Loucy (cell line): ENCODE results near the gene FGD5.

Experiments
- H2AFZ ChIP-seq: fragments of 200-600 bp; sonication (generic); 2 replicates; pipeline ENCODE4 v1.6.0; 2016; ENCODE audit warnings: antibody characterized with exemption, mild to moderate bottlenecking, low read length, moderate library complexity
- H3F3A ChIP-seq: fragments of 200-600 bp; 2 replicates; pipeline ENCODE4 v1.6.0; 2016; ENCODE audit warnings: antibody characterized with exemption, low read depth, mild to moderate bottlenecking
- H3K27me3 ChIP-seq: fragments of 200-600 bp; sonication (generic); 2 replicates; pipeline ENCODE4 v1.6.1; 2014; ENCODE audit warnings: low read length, mild to moderate bottlenecking; ENCODE audit not compliant: insufficient read depth, poor library complexity, severe bottlenecking
- H3K36me3 ChIP-seq: fragments of 200-600 bp; sonication (generic); 2 replicates; pipeline ENCODE4 v1.6.1; 2016; ENCODE audit warnings: low read length; ENCODE audit not compliant: insufficient read depth
- H3K4me1 ChIP-seq: fragments of 200-600 bp; sonication (generic); 2 replicates; pipeline ENCODE4 v1.5.1; 2014; ENCODE audit warnings: low read length, mild to moderate bottlenecking; ENCODE audit not compliant: insufficient read depth, poor library complexity, severe bottlenecking
- H3K4me2 ChIP-seq: fragments of 200-600 bp; sonication (generic); 2 replicates; pipeline ENCODE4 v1.6.0; 2014; ENCODE audit warnings: antibody characterized with exemption, low read length, low read depth, mild to moderate bottlenecking; ENCODE audit not compliant: poor library complexity, severe bottlenecking
- H3K4me3 ChIP-seq: fragments of 200-600 bp; sonication (generic); 2 replicates; pipeline ENCODE4 v1.5.1; 2014; ENCODE audit warnings: low read length, mild to moderate bottlenecking, mixed read lengths; ENCODE audit not compliant: poor library complexity, severe bottlenecking
- H3K79me2 ChIP-seq: fragments of 200-600 bp; sonication (generic); 2 replicates; pipeline ENCODE4 v1.6.1; 2014; ENCODE audit warnings: low read length; ENCODE audit not compliant: insufficient read depth
- H3K9ac ChIP-seq: fragments of 200-600 bp; sonication (generic); 2 replicates; pipeline ENCODE4 v1.6.0; 2014; ENCODE audit warnings: mild to moderate bottlenecking, low read depth, low read length, moderate library complexity; ENCODE audit not compliant: poor library complexity, severe bottlenecking
- H3K9me2 ChIP-seq: fragments of 200-600 bp; sonication (generic); replicated peaks from 2 replicates; pipeline ENCODE4 v1.6.1; 2016; ENCODE audit warnings: low read depth, low read length, mixed read lengths
- H3K9me3 ChIP-seq: fragments of 200-600 bp; sonication (generic); 2 replicates; pipeline ENCODE4 v1.6.1; 2014; ENCODE audit warnings: mild to moderate bottlenecking, antibody characterized with exemption, low read length, low read depth; ENCODE audit not compliant: insufficient read depth
- H4K20me1 ChIP-seq: fragments of 200-600 bp; sonication (generic); 2 replicates; pipeline ENCODE4 v1.6.0; 2014; ENCODE audit warnings: antibody characterized with exemption, low read length, mild to moderate bottlenecking; ENCODE audit not compliant: insufficient read depth, poor library complexity, severe bottlenecking
- CTCF ChIP-seq: fragments of 200-600 bp; sonication (generic); conservative IDR thresholded peaks from 2 replicates; pipeline ENCODE4 v1.5.1; 2014; ENCODE audit warnings: mild to moderate bottlenecking, antibody characterized with exemption, low read length
- EZH2phosphoT487 ChIP-seq: fragments of 200-600 bp; IDR thresholded peaks from 2 replicates; pipeline ENCODE4 v1.6.1; 2018; ENCODE audit warnings: antibody characterized with exemption, mild to moderate bottlenecking, moderate library complexity, borderline replicate concordance

FGD5 gene

GRCh38 chr3:14874784-14875183 lies 56.0 kb downstream of the FGD5 start:
- H3K9me2 ChIP-seq: no peaks in the 10 kb centered on the region
- no peak overlapping the region for H2AFZ ChIP-seq
- H3K4me2 ChIP-seq: no peak overlapping the region
- no peaks in the 10 kb centered on the region for H3K36me3 ChIP-seq
- H3K9me3 ChIP-seq: no peaks in the 10 kb centered on the region
- H4K20me1 ChIP-seq: no peaks in the 10 kb centered on the region
- no peaks in the 10 kb centered on the region for H3K27me3 ChIP-seq
- H3K9ac ChIP-seq: no peak overlapping the region
- H3K4me1 ChIP-seq: no peaks in the 10 kb centered on the region
- TF ChIP-seq EZH2phosphoT487 (no peak), CTCF (no peak)
- H3K79me2 ChIP-seq: no peaks in the 10 kb centered on the region
- H3K4me3 ChIP-seq: no peak overlapping the region
- no peaks in the 10 kb centered on the region for H3F3A ChIP-seq

DNA sequence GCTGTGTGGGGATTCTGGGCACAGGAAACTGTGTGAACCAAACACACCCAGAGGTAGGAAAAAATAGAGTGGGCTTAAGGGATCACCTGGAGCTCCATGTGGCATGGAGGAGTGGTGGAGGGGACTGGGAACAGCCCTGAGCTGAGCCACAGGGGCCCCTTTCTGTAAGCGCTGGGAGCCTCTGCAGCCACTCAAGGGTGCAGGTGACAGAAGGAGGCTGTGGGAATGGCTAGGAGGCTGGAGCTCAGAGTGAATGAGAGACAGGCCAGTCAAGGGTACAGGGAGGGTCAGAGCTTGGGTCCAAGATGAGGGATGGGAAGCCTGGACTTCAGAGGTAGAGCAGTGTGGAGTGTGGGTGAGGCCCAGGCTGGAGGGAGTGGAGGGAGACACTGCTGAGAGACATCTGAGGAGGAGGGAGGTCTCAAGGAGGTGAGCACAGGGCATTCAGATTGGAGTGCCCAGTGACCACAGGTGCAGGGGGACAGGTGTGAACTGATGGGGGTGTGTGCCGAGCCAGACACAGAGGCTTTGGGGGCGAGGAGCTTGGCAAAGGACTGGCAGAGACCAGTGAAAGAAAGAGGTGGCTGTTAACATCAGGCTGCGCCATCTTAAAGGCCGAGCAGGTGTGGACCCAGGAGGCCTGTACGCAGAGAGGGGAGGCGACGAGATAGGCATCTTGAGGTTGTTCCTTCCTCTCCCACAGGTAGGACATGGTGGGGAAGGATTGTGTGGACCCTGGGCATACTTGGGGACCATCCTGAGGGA lies 56.8 kb downstream of the FGD5 start:
- Histone ChIP-seq H3K36me3 (no peaks in the 10 kb centered on the region), H3F3A (no peaks in the 10 kb centered on the region), H4K20me1 (no peaks in the 10 kb centered on the region), H3K9ac (no peak overlapping the region), H3K27me3 (no peaks in the 10 kb centered on the region), H2AFZ (no peak overlapping the region; the same call in 1 of the 2 replicates), H3K9me3 (no peaks in the 10 kb centered on the region), H3K79me2 (no peaks in the 10 kb centered on the region), H3K4me2 (no peak overlapping the region), H3K9me2 (no peaks in the 10 kb centered on the region), H3K4me1 (peaks cover 4% of the 10 kb centered on the region), H3K4me3 (no peak overlapping the region)
- TF ChIP-seq CTCF (no peak), EZH2phosphoT487 (no peak)

DNA sequence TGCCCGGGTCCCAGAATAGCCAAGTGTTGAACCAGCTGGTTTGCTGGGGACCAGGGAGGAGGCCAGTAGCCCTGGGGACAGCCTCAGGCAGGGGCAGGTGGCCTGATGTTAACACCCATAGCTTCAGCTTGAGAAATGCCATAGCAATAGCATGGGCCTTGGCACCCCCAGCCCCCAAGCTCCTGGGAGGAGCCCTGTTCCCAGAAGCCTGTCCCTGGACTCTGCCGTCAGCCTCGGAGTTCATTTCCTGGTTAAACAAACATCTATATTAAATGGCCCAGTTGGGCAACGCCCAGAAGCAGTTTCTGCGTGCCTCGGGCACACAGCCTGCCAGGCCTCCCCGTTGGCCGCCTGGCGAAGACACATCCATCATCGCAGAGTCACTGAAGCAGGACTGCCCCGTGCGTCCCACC lies 58.2 kb downstream of the FGD5 start:
- no peak for TF ChIP-seq EZH2phosphoT487
- TF ChIP-seq CTCF: no peak
- H3K36me3 ChIP-seq: no peaks in the 10 kb centered on the region
- H3K79me2 ChIP-seq: no peaks in the 10 kb centered on the region
- no peak overlapping the region for H3K9ac ChIP-seq
- no peaks in the 10 kb centered on the region for H3K9me2 ChIP-seq
- H3K9me3 ChIP-seq: no peaks in the 10 kb centered on the region
- H3F3A ChIP-seq: no peaks in the 10 kb centered on the region
- no peak overlapping the region for H3K4me2 ChIP-seq
- no peaks in the 10 kb centered on the region for H3K27me3 ChIP-seq
- H3K4me3 ChIP-seq: no peak overlapping the region
- H2AFZ ChIP-seq: no peak overlapping the region
- peaks cover 18% of the 10 kb centered on the region for H3K4me1 ChIP-seq
- no peaks in the 10 kb centered on the region for H4K20me1 ChIP-seq
